Activated CD4-positive, CD25-positive, alpha-beta regulatory T cell treated with anti-CD3 and anti-CD28 coated beads, Interleukin-2, amount 50 U/mL, for 16 hours (primary cell): Measurements from ENCODE around the gene TYW1.
A peak's percentile ranks its signal among the peaks of the same experiment; 100 is the strongest.
"Not testable (repeated sequence)": the region's sequence is repeated elsewhere in the genome, so short reads cannot be mapped to it uniquely, and the experiment has no call there.

Experiments
- DNase-seq: peaks from one replicate; pipeline ENCODE4 v3.0.0-alpha.2; 2020; ENCODE audit warnings: low read depth, low spot score

Gene TYW1, protein sequence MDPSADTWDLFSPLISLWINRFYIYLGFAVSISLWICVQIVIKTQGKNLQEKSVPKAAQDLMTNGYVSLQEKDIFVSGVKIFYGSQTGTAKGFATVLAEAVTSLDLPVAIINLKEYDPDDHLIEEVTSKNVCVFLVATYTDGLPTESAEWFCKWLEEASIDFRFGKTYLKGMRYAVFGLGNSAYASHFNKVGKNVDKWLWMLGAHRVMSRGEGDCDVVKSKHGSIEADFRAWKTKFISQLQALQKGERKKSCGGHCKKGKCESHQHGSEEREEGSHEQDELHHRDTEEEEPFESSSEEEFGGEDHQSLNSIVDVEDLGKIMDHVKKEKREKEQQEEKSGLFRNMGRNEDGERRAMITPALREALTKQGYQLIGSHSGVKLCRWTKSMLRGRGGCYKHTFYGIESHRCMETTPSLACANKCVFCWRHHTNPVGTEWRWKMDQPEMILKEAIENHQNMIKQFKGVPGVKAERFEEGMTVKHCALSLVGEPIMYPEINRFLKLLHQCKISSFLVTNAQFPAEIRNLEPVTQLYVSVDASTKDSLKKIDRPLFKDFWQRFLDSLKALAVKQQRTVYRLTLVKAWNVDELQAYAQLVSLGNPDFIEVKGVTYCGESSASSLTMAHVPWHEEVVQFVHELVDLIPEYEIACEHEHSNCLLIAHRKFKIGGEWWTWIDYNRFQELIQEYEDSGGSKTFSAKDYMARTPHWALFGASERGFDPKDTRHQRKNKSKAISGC

DNA sequence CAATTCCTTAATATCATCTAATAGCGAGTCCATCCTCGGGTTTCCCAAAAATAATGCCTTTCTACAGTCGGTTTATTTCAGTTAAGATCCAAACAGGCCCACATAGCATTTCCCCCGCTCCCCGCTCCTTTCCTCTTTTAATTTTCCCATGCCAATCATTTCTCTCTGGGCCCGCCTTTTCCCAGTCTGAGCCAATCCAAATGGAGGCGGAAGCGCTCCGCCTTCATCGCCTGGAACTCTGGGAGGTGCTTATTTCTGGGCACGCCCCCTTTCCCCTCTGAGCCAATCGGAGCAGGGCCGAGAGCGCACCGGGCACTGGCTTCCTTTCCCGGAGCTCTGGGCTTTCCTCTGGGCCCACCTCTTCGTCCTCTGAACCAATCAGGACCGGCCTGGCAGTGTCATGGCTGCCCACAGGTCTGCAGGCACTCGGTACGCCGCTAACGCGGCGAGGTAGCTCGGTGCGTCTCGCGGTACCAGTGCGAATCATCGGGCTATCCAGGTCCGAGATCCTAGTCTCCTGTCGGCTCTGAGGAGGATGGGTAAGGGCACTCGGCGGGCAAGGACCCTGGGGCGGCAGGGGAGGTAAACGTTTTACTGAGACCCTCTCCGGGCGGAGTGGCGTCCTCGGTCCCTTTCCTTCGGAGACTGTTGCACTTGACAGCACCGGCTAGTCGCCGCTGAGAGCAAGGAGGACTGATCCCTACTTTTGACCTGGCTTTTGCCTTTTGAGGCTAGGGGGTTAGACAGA lies at the start of gene TYW1:
TSS of gene TYW1 (plus strand) at position 390 of the 748 bp plus-strand sequence. CDS start at position 536, 146 bp downstream.
- DNase-seq = peak; percentile 97

DNA sequence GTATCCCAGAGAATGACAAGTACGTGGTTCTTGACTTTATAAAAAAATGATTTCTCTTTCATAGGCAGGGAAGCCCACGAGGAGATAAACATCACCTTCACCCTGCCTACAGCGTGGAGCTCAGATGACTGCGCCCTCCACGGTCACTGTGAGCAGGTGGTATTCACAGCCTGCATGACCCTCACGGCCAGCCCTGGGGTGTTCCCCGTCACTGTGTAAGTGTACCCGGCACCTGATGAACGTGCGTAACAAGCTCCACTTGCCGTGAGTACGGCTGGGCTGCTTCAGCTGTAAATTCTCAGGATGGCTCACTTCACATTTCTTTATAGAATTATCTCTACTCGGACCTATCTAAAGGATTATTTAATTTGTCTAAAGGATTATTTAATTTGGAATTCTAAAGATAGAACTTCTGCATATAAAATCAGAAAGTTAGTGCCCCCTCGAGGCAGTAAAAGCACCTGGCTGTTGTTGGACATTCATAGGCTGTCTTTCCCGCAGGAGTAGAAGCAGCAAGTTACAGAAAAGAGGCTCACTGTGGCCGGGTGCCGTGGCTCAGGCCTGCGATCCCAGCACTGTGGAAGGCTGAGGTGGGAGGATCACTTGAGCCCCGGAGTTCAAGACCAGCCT lies 48.0 kb upstream of the TYW1 start:
- DNase-seq = no peak

DNA sequence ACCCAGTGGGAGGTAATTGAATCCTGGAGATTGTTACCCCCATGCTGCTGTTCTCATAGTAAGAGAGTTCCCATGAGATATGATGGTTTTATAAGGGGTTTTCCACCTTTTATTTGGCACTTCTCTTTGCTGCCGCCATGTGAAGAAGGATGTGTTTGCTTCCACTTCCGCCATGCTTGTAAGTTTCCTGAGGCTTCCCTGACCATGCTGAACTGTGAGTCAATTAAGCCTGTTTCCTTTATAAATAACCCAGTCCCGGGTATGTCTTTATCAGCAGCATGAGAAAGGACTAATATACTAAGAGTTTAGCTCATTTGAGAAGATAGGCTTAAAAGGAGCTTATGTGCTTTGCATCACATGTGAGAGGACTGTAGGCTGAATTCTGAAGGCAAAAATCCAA lies 46.3 kb upstream of the TYW1 start:
- DNase-seq = no peak

DNA sequence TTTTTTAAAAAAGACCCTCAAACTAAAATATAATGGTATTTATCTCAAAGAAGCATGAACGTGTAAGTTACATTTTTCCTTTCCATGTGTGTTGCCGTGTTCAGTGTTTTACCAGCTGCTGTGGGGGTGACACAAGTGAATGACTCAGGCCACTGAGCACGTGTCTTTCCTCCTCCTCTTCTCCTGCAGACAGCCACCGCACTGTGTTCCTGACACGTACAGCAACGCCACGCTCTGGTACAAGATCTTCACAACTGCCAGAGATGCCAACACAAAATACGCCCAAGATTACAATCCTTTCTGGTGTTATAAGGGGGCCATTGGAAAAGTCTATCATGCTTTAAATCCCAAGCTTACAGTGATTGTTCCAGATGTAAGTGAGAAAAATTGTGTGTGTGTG lies 45.9 kb upstream of the TYW1 start:
- DNase-seq = no peak

DNA sequence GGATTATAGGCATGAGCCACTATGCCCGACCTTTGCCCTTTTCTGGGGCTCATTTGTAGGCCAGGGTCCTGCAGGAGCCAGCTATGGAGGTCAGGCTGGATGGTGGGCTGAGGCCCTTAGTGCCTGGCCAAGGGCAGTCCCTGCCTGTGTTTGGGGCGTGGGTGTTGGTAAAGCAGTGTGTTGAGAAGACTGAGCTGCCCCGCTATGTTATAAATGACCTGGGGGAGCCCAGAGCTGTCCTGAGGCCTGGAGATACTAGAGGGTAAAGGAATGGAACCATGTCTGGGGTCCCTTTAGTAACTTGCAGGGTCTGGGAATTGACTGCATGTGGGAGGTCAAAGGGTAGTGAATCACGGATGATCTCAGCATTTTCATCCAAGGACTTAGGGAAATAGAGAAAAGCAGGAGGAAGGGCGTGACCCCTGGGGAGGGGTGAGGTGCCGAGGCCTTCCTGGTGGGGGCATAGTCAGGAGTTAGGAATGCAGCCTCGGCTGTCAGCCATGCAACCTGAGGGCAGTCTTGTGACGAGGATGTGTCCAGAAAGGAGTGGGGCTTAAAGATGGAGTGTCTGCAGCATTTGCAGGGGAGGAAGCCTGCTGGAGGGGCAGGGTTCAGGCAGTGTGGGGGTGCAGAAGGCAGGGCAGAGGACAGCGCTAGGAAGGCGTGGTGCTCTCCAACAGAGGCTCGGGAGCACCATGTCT lies 44.1 kb upstream of the TYW1 start:
- no peak for DNase-seq

DNA sequence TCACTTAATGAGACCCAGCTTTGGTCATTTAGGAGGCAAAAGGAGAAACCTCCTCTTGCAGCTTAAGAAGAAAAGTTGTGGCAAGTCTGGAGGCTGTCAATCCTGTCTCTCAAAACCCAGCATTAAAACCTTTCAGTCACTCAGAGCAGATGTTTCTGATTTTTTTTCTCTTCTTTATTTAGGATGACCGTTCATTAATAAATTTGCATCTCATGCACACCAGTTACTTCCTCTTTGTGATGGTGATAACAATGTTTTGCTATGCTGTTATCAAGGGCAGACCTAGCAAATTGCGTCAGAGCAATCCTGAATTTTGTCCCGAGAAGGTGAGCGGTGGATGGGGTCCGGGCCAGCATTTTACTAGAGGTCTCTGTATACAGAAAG lies 43.6 kb upstream of the TYW1 start:
- DNase-seq = no peak

DNA sequence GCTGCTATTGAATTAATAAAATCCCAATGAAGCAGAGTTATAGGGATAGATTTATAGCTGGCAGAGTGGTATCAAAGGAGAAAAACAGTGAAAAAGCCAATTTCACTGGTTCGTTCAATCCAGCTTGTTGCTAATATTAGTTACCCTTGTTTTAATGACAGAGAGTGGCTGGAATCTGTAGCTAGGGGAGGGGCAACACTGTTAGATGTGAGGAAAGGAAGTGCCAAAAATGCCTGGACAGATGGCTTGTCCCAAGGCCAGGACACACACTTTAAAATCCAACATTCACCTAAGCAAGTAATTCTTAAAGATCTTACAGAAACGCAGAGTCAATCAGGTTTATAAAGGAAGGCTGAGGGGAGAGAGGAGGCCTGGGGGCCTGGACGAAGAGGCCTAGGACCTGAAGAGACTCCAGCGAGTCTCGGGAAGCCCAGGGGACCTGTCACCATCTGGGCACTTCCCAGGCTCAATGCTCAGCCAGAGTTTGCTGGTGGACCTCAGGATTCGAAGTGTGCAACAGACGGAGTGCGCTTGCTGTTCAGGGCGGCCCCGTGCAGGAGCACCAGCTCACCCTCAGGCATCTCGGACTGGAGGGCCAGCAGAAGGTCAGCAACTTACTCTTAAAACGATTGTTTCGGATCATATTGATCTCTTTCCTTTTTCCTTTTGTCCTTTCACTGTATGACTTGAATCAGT lies 38.9 kb upstream of the TYW1 start:
- no peak for DNase-seq

DNA sequence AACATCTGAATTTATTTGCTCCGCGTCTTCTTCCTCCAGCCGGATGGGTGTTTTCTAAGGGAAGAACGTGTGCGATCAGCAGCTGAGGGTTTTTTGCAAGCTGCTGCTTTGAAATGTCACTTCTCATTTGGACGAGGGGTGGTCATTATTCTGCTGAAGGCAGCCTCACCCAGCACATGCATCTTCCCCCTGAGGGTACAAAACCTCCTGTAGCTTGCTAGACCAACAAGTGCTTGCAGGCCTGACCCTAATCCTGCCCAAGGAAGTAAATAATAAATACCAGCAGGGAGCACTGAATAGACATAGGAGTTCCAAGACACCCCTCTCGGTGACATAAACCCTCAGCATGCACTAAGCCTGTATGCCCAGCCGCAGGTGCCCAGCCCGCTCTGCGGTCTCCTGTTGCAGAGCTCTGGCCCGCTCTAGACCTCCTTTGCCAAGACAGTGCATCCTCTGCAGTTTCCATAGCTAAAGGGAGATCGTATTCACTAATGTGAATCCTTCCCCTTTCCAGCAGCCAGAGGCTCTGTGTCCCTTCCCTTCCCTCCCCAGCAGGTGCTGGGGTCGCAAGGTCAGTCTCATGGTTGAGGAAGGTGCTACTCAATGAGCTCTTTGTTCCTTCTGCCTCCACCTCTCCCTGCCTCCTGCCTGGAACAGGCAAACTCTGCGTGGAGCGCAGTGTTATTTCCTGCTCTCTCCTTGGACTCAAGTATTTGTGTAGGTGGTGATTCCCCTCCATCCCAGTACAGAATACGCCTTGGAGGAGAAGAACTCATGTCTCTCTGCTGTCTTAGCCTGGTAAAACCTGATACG lies 37.9 kb upstream of the TYW1 start:
- DNase-seq = no peak

DNA sequence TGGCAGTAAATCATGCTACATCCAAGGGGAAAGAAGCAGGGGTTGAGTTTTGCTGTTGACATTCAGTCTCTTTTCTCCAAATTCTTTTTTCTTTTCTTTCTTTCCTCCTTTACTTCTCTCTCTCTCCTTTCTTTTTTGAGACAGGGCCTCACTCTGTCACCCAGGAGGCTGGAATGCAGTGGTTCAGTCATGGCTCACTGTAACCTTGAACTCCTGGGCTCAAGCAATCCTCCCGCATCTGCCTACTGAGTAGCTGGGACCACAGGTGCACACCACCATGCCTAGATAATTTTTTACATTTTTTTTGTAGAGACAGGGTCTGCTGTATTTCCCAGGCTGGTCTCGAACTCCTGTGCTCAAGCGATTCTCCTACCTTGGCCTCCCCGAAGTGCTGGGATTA lies 36.4 kb upstream of the TYW1 start:
- no peak for DNase-seq

DNA sequence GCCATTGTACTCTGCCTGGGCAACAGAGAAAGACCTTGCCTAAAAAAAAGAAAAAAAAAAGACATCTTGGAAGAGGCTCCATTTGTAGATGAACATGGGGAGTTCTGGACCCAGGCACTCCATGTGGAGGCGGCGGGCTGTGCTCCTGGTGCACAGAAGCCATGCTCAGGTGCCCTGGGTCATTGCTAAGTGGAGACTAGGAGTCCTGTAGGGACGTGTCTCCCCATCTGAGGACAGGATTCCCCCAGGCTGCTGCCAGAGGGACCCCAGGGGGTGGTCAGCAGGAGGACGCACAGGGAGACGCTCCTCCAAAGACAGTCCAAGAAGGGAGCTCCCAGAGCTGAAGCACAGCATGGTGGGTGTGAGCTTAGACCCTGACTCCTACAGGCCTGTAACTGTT lies 35.5 kb upstream of the TYW1 start:
- DNase-seq = no peak

DNA sequence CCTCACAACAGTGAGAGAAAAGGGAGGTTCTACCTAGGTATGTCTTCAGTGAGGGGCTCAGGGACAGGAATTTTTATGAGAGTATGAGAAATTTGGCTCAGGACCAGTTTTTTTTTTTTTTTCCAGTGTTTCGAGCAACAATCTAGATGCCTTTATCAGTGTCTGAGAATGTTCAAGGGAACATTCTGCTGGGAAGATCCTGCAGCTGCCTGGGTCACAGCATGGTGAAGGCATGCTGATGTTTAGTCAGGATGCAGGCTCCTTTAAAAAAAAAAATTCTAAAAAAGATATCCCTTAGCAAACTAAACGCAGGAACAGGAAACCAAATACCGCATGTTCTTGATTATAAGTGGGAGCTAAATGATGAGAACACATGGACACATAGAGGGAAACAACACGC lies 32.2 kb upstream of the TYW1 start:
- DNase-seq = no peak

DNA sequence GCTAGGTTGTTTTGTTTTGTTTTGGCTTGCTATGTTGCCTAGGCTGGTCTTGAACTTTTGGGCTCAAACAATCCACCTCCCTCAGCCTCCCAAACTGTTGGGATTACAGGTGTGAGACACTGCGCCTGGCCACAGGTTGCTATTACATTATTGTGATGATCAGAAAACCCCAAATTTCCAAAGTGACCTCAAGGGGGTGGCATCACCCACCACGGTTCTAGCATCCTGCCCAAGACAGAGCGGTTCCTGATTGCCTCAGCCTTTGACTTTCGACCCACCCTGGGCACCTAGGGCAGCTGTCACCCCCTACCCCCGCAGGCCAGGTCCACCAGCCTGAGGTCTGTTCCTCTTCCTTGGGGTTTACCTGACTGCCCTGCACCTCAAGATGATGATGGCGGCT lies 29.6 kb upstream of the TYW1 start:
- no peak for DNase-seq

DNA sequence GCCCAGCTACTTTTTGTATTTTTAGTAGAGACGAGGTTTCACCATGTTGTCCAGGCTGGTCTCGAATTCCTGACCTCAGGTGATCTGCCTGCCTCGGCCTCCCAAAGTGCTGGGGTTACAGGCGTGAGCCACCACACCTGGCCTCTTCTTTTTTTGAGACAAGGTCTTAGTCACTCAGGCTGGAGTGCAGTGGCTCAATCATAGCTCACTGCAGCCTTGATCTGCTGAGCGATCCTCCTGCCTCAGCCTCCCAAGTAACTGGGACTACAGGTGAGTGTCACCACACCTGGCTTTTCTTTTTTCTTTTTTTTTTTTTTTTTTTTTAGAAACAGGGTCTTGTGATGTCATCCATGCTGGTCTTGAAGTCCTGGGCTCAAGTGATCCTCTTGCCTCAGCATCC lies 27.6 kb upstream of the TYW1 start:
- not testable (repeated sequence) for DNase-seq

DNA sequence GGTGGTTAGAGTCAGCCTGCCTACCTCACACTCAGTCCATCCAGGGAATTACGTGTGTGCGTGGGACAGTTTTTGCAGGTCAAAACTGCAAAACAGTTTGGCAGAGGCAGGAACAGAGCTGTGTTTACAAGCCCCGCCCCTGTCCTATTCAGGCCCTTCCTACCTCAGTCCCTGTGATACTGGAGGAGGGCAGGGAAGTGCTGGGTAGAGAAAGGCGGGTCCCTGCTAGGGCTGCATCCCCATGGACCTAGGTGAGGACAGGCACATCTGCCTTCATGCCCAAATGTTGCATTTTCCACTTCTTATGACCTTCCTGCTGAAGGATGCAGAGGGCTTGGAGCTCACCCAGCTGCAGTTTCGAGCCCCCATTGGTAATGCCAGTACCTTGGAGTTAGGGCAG lies 26.3 kb upstream of the TYW1 start:
- DNase-seq = no peak

DNA sequence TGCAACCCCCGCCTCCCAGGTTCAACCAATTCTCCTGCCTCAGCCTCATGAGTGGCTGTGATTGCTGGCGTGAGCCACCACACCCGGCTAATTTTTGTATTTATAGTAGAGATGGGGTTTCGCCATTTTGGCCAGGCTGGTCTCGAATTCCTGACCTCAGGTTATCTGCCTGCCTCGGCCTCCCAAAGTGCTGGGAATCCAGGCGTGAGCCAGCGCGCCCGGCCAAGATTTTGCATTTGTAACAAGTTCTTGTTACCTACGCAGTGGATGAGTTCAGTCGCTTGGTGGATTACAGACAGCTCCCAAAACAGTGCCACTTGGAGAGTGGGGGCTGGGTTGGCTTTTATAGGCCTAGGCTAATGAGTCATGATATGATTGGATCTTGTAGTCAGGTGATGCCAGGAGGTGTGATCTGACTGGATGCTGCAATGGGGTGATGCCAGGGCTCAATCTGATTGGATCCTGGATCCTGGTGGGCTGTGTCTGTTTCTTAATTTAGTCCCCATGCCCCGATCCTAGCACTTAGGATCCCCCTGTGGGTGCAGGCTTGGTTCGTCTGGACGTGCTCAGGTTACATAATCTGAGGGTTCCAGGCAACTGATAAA lies 21.5 kb upstream of the TYW1 start:
- no peak for DNase-seq

DNA sequence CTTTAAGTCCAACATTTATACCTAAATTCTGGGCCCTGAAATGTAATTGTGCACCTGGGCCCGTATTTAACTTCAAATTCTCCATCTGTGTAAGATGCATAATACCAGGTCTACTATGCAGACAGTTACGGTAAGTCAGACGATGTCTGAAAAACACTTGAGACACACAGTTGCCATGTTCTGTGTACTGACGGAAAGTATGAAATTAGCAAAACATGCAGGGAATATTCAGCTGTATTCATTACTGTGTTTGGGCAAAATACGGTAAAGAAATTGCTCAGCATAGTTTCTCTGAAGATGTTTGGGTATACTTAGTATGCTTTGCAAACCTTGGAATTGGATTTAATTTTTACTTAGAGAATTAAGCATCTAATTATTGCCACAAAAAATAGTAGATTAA lies 18.3 kb upstream of the TYW1 start:
- not testable (repeated sequence) for DNase-seq

DNA sequence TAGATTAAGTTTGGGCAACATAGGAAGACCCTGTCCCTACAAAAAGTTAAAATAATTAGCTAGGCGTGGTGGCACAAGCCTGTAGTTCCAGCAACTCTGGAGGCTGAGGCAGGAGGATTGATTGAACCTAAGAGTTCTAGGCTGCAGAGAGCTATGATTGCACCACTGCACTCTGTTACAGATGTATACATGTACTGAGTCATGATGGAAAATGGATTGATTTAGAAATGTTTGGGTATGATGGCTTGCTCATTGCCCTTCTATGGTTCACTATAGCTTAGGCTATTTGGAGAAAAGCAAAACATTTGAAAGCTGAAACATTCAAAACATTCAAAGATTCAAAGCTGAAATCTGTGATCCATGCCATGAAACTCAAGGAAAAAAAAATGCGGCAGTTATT lies 17.6 kb upstream of the TYW1 start:
- DNase-seq = not testable (repeated sequence)

DNA sequence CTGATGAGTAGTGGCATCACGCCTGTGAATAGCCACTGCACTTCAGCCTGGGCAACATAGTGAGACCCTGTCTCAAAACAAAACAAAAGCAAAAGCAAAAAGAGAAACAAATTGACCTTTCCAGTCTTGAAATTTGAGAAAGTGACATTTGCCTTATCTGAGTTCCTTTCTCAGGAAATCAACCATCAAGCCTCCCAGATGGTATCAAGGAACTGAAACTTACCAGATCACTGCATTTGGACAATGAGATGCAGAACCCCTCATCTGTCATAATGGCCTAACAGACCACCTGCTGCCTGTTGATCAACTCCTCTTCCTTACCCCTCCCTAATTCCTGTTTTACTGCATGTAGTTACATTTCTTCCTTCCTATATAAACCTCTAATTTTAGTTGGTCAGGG lies 16.3 kb upstream of the TYW1 start:
- not testable (repeated sequence) for DNase-seq

DNA sequence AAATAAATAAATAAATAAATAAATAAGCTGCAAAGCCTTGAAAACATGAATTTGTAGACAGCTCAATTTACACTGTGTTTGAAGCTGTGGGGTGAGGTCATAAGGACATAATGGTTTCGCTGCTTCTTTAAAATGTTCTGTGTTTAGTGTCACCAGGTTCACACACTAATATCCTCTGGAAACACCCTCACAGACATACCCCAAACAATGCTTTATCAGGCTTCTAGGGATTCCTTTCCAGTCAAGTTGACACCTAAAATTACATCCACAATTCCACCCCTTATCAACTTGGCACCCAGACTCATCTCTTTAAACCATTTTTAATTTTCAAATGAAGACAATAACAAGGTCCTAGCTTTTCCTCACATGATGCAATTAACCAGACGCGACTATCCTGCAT lies 7.1 kb upstream of the TYW1 start:
- DNase-seq = not testable (repeated sequence)
